Stimulated activated CD4-positive, alpha-beta T cell treated with anti-CD3 and anti-CD28 coated beads, TNF-alpha, amount 100 ng/mL, for 48 hours (primary cell): ENCODE measurements around the gene TFR2.
A peak's percentile ranks its signal among the peaks of the same experiment; 100 is the strongest.
"Not testable (repeated sequence)": the region's sequence is repeated elsewhere in the genome, so short reads cannot be mapped to it uniquely, and the experiment has no call there.

ENCODE experiments used
- DNase-seq, 3 donors: peaks; one replicate each; pipeline ENCODE4 v3.0.0-alpha.2; 2020; ENCODE audit warnings: low read depth in 3 of 3

TFR2 gene

DNA sequence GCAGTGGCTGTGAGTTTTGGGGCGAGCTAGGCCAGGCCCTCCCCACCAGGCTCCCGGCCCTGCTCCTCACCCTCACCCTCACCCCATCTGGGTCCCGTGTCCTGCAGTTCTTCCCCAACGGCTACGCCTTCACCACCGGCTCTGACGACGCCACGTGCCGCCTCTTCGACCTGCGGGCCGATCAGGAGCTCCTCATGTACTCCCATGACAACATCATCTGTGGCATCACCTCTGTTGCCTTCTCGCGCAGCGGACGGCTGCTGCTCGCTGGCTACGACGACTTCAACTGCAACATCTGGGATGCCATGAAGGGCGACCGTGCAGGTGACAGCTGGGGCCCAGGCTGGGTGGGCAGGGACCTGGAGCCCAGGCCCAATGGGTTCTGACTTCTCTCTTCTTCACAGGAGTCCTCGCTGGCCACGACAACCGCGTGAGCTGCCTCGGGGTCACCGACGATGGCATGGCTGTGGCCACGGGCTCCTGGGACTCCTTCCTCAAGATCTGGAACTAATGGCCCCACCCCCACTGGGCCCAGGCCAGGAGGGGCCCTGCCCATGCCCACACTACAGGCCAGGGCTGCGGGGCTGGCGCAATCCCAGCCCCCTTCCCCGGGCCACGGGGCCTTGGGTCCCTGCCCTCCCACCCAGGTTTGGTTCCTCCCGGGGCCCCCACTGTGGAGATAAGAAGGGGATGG, 37.1 kb upstream of the TFR2 start:
- no peak for DNase-seq

- DNase-seq: no peak
Observed at GRCh38 chr7:100677308-100678267, 36.2 kb upstream of the TFR2 start.

DNA sequence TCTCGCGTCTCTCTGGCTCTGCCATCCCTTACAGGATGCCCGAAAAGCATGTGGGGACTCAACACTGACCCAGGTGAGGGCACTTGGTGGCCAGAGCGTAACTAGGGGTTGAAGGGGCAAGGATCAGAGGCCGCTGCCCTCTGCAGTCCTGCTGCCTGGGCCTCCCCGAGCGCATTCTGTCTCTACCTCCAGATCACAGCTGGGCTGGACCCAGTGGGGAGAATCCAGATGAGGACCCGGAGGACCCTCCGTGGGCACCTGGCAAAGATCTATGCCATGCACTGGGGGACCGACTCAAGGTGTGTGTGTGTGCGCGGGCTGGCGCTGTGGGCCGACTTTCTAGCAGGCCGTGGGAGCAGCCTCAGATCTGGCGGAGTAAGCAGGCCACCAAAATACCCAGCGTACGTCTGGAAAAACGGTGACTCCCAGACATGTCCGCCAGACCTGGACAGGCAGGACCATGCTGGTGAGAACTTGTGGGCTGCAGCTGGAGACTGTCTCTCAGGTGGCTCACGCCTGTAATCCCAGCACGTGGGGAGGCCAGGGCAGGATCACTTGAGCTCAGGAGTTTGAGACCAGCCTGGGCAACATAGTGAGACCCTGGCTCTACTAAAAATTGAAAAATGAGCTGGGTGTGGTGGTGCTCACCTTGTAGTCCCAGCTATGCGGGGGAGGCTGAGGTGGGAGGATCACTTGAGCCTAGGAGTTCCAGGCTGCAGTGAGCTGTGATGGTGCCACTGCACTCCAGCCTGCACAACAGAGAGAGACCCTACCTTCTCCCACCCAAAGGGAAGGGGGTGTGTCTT, 35.4 kb upstream of the TFR2 start:
- no peak for DNase-seq

DNA sequence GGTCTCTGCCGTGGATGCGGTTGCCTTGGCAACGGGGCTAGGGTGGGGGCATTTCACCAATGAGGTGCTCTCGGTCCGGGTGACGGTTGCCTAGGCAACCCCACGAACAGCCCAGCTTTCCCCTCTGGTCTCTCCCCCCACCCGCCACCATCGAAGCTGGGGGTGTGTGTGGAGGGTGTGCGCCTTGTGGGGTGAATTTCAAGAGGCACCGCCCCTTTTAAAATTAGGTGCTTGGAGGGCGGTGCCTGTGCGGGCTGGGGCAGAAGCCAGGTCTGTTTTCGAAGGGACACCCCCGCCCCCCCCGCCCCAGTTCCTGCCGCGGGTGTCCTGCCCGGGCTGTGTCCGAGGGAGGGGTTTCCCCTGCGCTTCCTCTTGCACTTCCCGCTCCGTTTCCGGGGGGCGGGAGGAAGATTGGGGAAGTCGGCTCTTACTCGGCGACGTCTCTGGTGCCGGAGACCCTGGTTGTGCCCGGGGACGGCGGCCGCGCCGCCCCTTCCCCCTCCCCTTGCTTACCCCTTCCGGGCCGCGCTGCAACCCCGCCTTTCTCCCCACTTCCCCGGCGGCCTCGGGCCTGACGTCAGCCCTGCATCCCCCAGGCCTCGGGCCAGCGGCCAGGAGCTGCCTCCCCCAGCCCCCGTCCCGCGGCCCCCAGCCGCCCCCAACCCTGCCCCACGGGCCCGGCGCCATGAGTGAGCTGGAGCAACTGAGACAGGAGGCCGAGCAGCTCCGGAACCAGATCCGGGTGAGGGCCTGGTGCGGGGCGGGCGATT, 34.4 kb upstream of the TFR2 start:
- peak; percentile 43 to 66 (median 61) for DNase-seq

GRCh38 chr7:100675105-100675451, 33.7 kb upstream of the TFR2 start:
- no peak for DNase-seq

GRCh38 chr7:100674411-100675104, 33.2 kb upstream of the TFR2 start:
- DNase-seq: no peak

- DNase-seq: no peak
Observed at GRCh38 chr7:100673942-100674410, 32.6 kb upstream of the TFR2 start.

- peak; percentile 97 to 99 (median 98) for DNase-seq
Observed at GRCh38 chr7:100673302-100673941, 32.1 kb upstream of the TFR2 start, which contains the start of gene GNB2. GNB2 (plus strand) TSS chr7:100673740; CDS start chr7:100676266, 2,526 bp downstream.

GRCh38 chr7:100671353-100672327, 30.3 kb upstream of the TFR2 start:
- DNase-seq: no peak

GRCh38 chr7:100670074-100670473, 28.7 kb upstream of the TFR2 start:
- DNase-seq: no peak

DNA sequence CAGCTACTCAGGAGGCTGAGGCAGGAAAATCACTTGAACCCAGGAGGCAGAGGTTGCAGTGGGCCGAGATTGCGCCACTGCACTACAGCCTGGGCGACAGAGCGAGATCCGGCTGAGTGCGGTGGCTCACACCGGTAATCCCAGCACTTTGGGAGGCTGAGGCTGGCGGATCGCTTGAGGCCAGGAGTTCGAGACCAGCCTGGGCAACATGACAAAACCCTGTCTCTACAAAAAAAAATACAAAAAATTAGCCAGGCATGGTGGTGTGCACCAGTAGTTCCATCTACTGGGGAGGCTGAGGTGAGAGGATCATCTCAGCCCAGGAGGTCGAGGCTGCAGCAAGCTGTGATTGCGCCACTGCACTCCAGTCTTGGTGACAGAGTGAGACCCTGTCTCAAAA, 27.8 kb upstream of the TFR2 start:
- not testable (repeated sequence) for DNase-seq

DNA sequence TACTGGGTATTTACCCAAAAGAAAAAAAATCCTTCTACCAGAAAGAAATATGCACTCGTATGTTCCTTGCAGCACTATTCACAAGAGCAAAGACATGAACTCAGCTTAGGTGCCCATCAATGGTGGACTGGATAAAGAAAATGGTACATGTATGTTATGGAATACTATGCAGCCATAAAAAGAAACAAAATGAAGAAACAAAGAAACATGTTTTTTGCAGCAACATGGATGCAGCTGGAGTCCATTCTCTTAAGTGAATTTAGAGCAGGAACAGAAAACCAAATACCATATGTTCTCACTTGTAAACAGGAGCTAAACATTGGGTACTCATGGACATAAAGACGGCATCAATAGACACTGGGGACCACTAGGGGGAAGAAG, 26.7 kb upstream of the TFR2 start:
- no peak for DNase-seq

- no peak for DNase-seq
Observed at GRCh38 chr7:100667331-100668068, 26.1 kb upstream of the TFR2 start.

DNA sequence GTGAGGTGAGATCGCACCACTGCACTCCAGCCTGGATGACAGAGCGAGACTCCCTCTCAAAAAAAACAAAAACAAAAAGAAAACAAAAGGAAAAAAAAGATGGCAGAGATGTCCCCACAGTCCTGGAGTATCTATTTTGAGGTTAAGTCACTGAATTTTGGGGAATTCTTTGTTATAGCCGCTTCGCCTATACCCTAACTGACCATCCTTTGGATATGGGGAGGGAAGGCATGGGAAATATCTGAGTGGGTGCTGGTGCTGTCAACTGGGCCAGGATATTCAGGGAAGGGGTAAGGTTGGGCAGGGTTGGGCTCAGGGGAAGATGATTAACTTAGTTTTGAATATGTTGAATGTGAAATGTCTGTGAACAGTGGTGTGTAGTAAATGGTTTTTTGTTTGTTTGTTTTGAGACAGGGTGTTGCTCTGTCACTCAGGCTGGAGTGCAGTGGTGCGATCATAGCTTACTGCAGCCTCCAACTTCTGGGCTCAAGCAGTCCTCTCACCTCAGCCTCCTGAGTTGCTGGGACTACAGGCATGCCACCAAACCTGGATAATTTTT, 23.9 kb upstream of the TFR2 start:
- DNase-seq: no peak

DNA sequence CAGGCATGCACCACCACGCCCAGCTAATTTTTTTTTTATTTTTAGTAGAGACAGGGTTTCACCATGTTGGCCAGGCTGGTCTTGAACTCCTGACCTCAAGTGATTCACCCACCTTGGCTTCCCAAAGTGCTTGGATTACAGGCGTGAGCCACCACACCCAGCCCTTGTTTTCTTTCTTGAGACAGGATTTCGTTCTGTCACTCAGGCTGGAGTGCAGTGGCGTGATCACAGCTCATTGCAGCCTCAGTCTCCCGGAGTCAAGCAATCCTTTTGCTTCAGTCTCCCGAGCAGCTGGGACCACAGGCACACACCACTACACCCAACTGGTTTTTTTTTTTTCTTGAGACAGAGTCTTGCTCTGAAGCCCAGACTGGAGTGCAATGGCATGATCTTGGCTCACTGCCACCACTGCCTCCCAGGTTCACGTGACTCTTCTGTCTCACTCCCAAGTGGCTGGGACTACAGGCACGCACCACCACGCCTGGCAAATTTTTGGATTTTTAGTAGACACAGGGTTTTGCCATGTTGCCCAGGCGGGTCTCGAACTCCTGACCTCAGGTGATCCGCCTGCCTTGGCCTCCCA, 20.9 kb upstream of the TFR2 start:
- not testable (repeated sequence) for DNase-seq

- peak in 2 of 3 donors; percentile 49 to 54 for DNase-seq
Observed at GRCh38 chr7:100655908-100656674, 14.7 kb upstream of the TFR2 start, which contains the start of gene ACTL6B. ACTL6B (minus strand) TSS chr7:100656448; CDS start chr7:100656354, 94 bp downstream.
